ENCODE results near the gene CASTOR1. TPM values are rescaled to one million over a fixed set of nuclear protein-coding genes. Genes with fewer than 3 reads are reported as not detected.

CASTOR1 gene
- polyA plus RNA-seq, 4 donors: 2.0 to 8.3 (median 4.6) TPM

- Histone ChIP-seq H3K27me3 (ENCODE audit: control insufficient read depth in 3 of 3, insufficient read depth in 3 of 3, low read length in 3 of 3) (peaks cover 0 to 3% (median 0%) of the 10 kb centered on the region in 3 donors), H3K4me1 (ENCODE audit: control insufficient read depth in 3 of 3, insufficient read depth in 2 of 3, low read depth in 1 of 3, low read length in 2 of 3) (peaks cover 0 to 58% (median 9%) of the 10 kb centered on the region in 3 donors), H3K27ac (ENCODE audit: low read depth in 1 of 3, low read length in 2 of 3) (peak overlapping the region in 2 of 3 donors; percentile 76 to 88), H3K9me3 (ENCODE audit: control insufficient read depth in 2 of 2, insufficient read depth in 1 of 2, low read depth in 1 of 2, low read length in 1 of 2) (no peaks in the 10 kb centered on the region), H3K36me3 (ENCODE audit: control insufficient read depth in 3 of 3, insufficient read depth in 2 of 3, low read depth in 1 of 3, low read length in 3 of 3) (peaks cover 0 to 55% (median 0%) of the 10 kb centered on the region in 3 donors), H3K4me3 (ENCODE audit: low read depth in 1 of 3, low read length in 3 of 3) (peak overlapping the region in 1 of 3 donors; percentile 39)
- FAIRE-seq: no peak
- 21 to 60% (median 46%) methylated on average over 11 of the region's 11 CpGs for WGBS, 3 donors
- DNase-seq: no peak
Measured at GRCh38 chr22:30247561-30247960, 41.7 kb downstream of the CASTOR1 start.

DNA sequence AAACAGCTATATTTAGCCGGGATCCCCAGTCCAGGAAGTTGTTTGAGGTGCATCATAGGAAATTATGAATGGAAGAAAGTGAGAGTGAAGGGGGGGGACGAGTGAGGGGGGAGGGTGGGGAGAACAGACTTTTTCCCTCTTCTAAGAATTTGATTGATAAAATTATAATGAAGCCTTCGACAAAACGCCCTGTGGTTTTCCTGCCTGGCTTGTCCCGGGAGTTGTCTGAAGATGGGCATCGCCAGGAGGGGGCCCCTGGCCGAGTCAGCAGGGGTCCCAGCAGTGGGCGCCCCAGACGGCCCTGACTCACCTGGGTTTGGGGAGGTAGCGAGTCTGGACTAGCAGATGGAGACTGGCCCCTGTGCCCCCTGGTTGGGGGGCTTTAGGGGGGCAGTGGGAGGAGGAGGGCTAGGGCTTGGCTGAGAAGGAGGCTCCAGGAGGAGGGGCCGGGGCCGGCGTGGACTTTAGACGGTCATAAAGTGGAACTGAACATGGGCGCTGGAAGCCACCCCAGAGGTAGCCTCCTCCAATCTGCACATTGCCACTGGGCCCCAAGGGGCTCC lies 42.4 kb downstream of the CASTOR1 start:
- 5 to 26% (median 13%) methylated on average over 14 to 15 of the region's 15 CpGs for WGBS, 3 donors

GRCh38 chr22:30245985-30246813 lies 43.1 kb downstream of the CASTOR1 start, which contains the start of gene LIF:
TSS of gene LIF (minus strand) at chr22:30246759. CDS start at chr22:30246695, 64 bp downstream.
- peak; percentile 50 to 73 for DNase-seq
- no peak for FAIRE-seq

More for the DNA sequence above, 42.4 kb downstream of the CASTOR1 start:
- FAIRE-seq (no peak), DNase-seq (peak; percentile 83 to 94)
- Histone ChIP-seq H3K9me3 (ENCODE audit: control insufficient read depth in 2 of 2, insufficient read depth in 1 of 2, low read depth in 1 of 2, low read length in 1 of 2) (no peaks in the 10 kb centered on the region), H3K36me3 (ENCODE audit: control insufficient read depth in 3 of 3, insufficient read depth in 2 of 3, low read depth in 1 of 3, low read length in 3 of 3) (peaks cover 0 to 55% (median under 1%) of the 10 kb centered on the region in 3 donors), H3K27me3 (ENCODE audit: control insufficient read depth in 3 of 3, insufficient read depth in 3 of 3, low read length in 3 of 3) (peaks cover 0 to 3% (median 0%) of the 10 kb centered on the region in 3 donors), H3K27ac (ENCODE audit: low read depth in 1 of 3, low read length in 2 of 3) (peak overlapping the region in 2 of 3 donors; percentile 76 to 88), H3K4me3 (ENCODE audit: low read depth in 1 of 3, low read length in 3 of 3) (peak overlapping the region in 2 of 3 donors; percentile 29 to 39), H3K4me1 (ENCODE audit: control insufficient read depth in 3 of 3, insufficient read depth in 2 of 3, low read depth in 1 of 3, low read length in 2 of 3) (peaks cover 0 to 55% (median 9%) of the 10 kb centered on the region in 3 donors)

GRCh38 chr22:30245181-30245984 lies 43.9 kb downstream of the CASTOR1 start:
- Histone ChIP-seq H3K4me1 (ENCODE audit: control insufficient read depth in 3 of 3, insufficient read depth in 2 of 3, low read depth in 1 of 3, low read length in 2 of 3) (peaks cover 0 to 45% (median 4%) of the 10 kb centered on the region in 3 donors), H3K9me3 (ENCODE audit: control insufficient read depth in 2 of 2, insufficient read depth in 1 of 2, low read depth in 1 of 2, low read length in 1 of 2) (no peaks in the 10 kb centered on the region), H3K4me3 (ENCODE audit: low read depth in 1 of 3, low read length in 3 of 3) (peak overlapping the region; percentile 39 to 61 (median 42)), H3K27ac (ENCODE audit: low read depth in 1 of 3, low read length in 2 of 3) (peak overlapping the region in 2 of 3 donors; percentile 57 to 84), H3K36me3 (ENCODE audit: control insufficient read depth in 3 of 3, insufficient read depth in 2 of 3, low read depth in 1 of 3, low read length in 3 of 3) (peaks cover 0 to 58% (median 2%) of the 10 kb centered on the region in 3 donors), H3K27me3 (ENCODE audit: control insufficient read depth in 3 of 3, insufficient read depth in 3 of 3, low read length in 3 of 3) (peaks cover 0 to 3% (median 0%) of the 10 kb centered on the region in 3 donors)
- WGBS, 3 donors: 34 to 48% (median 38%) methylated on average over 13 to 15 of the region's 15 CpGs
- DNase-seq: peak; percentile 55 to 61
- FAIRE-seq: no peak

More at GRCh38 chr22:30245985-30246813, 43.1 kb downstream of the CASTOR1 start, which contains the start of gene LIF:
- peak within 1 kb of the TSS; percentile 39 to 61 (median 42) for H3K4me3 ChIP-seq (ENCODE audit: low read depth in 1 of 3, low read length in 3 of 3)
- H3K27ac ChIP-seq (ENCODE audit: low read depth in 1 of 3, low read length in 2 of 3): peak within 1 kb of the TSS in 2 of 3 donors; percentile 76 to 88
- peaks cover 0 to 55% (median 2%) of the 10 kb centered on the region in 3 donors for H3K36me3 ChIP-seq (ENCODE audit: control insufficient read depth in 3 of 3, insufficient read depth in 2 of 3, low read depth in 1 of 3, low read length in 3 of 3)
- H3K4me1 ChIP-seq (ENCODE audit: control insufficient read depth in 3 of 3, insufficient read depth in 2 of 3, low read depth in 1 of 3, low read length in 2 of 3): peaks cover 0 to 51% (median 9%) of the 10 kb centered on the region in 3 donors
- 0 to 2% (median 2%) methylated on average over 57 to 64 of the region's 64 CpGs for WGBS, 3 donors
- no peaks in the 10 kb centered on the region for H3K9me3 ChIP-seq (ENCODE audit: control insufficient read depth in 2 of 2, insufficient read depth in 1 of 2, low read depth in 1 of 2, low read length in 1 of 2)
- peaks cover 0 to 3% (median 0%) of the 10 kb centered on the region in 3 donors for H3K27me3 ChIP-seq (ENCODE audit: control insufficient read depth in 3 of 3, insufficient read depth in 3 of 3, low read length in 3 of 3)

DNA sequence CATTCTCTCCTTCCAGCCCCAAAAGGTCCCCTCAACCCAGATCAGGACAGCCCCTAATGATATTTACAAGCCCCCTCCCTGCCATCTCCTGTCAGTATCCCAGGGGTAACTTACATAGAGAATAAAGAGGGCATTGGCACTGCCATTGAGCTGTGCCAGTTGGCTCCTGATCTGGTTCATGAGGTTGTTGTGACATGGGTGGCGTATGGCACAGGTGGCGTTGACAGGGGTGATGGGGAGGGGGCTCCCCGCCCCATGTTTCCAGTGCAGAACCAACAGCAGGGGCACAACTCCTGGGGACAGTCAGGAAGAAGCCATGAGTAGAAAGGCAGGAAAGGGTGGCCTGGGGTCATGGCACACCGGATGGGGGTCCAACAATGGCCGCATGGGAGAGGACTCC lies 44.7 kb downstream of the CASTOR1 start:
- Histone ChIP-seq H3K27ac (ENCODE audit: low read depth in 1 of 3, low read length in 2 of 3) (no peak overlapping the region), H3K9me3 (ENCODE audit: control insufficient read depth in 2 of 2, insufficient read depth in 1 of 2, low read depth in 1 of 2, low read length in 1 of 2) (no peaks in the 10 kb centered on the region), H3K27me3 (ENCODE audit: control insufficient read depth in 3 of 3, insufficient read depth in 3 of 3, low read length in 3 of 3) (peaks cover 0 to 3% (median 0%) of the 10 kb centered on the region in 3 donors), H3K36me3 (ENCODE audit: control insufficient read depth in 3 of 3, insufficient read depth in 2 of 3, low read depth in 1 of 3, low read length in 3 of 3) (peaks cover 0 to 59% (median 2%) of the 10 kb centered on the region in 3 donors), H3K4me3 (ENCODE audit: low read depth in 1 of 3, low read length in 3 of 3) (no peak overlapping the region), H3K4me1 (ENCODE audit: control insufficient read depth in 3 of 3, insufficient read depth in 2 of 3, low read depth in 1 of 3, low read length in 2 of 3) (peaks cover 0 to 38% (median 4%) of the 10 kb centered on the region in 3 donors)
- DNase-seq: no peak
- WGBS, 3 donors: 85 to 94% (median 89%) methylated on average over 5 of the region's 5 CpGs
- no peak for FAIRE-seq

GRCh38 chr22:30244066-30244465 lies 45.2 kb downstream of the CASTOR1 start:
- H3K4me3 ChIP-seq (ENCODE audit: low read depth in 1 of 3, low read length in 3 of 3): no peak overlapping the region
- FAIRE-seq: no peak
- H3K36me3 ChIP-seq (ENCODE audit: control insufficient read depth in 3 of 3, insufficient read depth in 2 of 3, low read depth in 1 of 3, low read length in 3 of 3): peaks cover 0 to 58% (median 2%) of the 10 kb centered on the region in 3 donors
- WGBS, 3 donors: 87 to 92% (median 92%) methylated on average over 10 of the region's 10 CpGs
- no peak for DNase-seq
- H3K4me1 ChIP-seq (ENCODE audit: control insufficient read depth in 3 of 3, insufficient read depth in 2 of 3, low read depth in 1 of 3, low read length in 2 of 3): peaks cover 0 to 32% (median 4%) of the 10 kb centered on the region in 3 donors
- no peak overlapping the region for H3K27ac ChIP-seq (ENCODE audit: low read depth in 1 of 3, low read length in 2 of 3)
- H3K27me3 ChIP-seq (ENCODE audit: control insufficient read depth in 3 of 3, insufficient read depth in 3 of 3, low read length in 3 of 3): peaks cover 0 to 3% (median 0%) of the 10 kb centered on the region in 3 donors
- no peaks in the 10 kb centered on the region for H3K9me3 ChIP-seq (ENCODE audit: control insufficient read depth in 2 of 2, insufficient read depth in 1 of 2, low read depth in 1 of 2, low read length in 1 of 2)

GRCh38 chr22:30243661-30244060 lies 45.6 kb downstream of the CASTOR1 start:
- no peak for FAIRE-seq
- Histone ChIP-seq H3K27ac (ENCODE audit: low read depth in 1 of 3, low read length in 2 of 3) (no peak overlapping the region), H3K9me3 (ENCODE audit: control insufficient read depth in 2 of 2, insufficient read depth in 1 of 2, low read depth in 1 of 2, low read length in 1 of 2) (no peaks in the 10 kb centered on the region), H3K27me3 (ENCODE audit: control insufficient read depth in 3 of 3, insufficient read depth in 3 of 3, low read length in 3 of 3) (peaks cover 0 to 3% (median 0%) of the 10 kb centered on the region in 3 donors), H3K4me1 (ENCODE audit: control insufficient read depth in 3 of 3, insufficient read depth in 2 of 3, low read depth in 1 of 3, low read length in 2 of 3) (peaks cover 0 to 32% (median 4%) of the 10 kb centered on the region in 3 donors), H3K4me3 (ENCODE audit: low read depth in 1 of 3, low read length in 3 of 3) (no peak overlapping the region), H3K36me3 (ENCODE audit: control insufficient read depth in 3 of 3, insufficient read depth in 2 of 3, low read depth in 1 of 3, low read length in 3 of 3) (peaks cover 0 to 58% (median 2%) of the 10 kb centered on the region in 3 donors)
- no peak for DNase-seq
- WGBS, 3 donors: 87 to 91% (median 91%) methylated on average over 22 of the region's 22 CpGs
